ENCODE results near the gene TXLNG.

The TXLNG gene

DNA sequence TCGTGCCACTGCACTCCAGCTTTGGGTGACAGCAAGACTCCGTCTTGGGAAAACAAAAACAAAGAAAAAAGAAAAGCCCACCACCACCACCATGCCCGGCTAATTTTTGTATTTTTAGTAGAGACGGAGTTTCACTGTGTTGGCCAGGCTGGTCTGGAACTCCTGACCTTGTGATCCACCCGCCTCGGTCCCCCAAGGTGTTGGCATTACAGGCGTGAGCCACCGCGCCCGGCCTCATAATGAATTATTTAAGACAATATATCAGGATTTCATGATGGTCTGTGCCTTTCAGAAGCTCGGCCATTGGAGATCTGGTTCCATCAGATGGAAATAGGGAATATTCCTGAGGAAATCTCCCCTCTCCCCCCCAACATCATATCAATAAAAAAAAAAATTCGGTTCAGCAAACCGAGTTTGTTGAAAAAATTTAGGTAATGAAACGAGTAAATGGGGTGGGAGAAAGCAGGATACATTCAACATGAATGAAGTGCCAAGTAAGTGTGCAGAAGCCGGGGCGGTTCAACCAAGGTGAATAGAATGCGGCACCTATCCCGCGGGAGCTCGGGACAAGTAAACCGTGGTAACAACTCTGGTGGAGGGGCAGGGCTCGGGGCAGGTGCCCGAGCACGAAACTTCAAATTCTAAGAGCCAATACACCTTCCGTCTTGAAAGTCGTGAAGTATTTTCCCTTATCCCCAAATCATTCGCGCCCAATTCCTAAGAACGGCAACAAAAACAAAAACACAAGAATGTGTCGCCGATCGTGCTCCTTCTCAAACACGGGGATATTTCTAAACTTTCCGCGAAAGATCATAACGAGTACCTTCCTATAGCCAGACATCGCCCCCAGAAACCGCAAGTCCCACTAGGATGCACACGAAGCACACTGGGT lies 773 bp upstream of the TXLNG start:
- DNase-seq (ENCODE audit: low read depth in 2 of 2): no peak

DNA sequence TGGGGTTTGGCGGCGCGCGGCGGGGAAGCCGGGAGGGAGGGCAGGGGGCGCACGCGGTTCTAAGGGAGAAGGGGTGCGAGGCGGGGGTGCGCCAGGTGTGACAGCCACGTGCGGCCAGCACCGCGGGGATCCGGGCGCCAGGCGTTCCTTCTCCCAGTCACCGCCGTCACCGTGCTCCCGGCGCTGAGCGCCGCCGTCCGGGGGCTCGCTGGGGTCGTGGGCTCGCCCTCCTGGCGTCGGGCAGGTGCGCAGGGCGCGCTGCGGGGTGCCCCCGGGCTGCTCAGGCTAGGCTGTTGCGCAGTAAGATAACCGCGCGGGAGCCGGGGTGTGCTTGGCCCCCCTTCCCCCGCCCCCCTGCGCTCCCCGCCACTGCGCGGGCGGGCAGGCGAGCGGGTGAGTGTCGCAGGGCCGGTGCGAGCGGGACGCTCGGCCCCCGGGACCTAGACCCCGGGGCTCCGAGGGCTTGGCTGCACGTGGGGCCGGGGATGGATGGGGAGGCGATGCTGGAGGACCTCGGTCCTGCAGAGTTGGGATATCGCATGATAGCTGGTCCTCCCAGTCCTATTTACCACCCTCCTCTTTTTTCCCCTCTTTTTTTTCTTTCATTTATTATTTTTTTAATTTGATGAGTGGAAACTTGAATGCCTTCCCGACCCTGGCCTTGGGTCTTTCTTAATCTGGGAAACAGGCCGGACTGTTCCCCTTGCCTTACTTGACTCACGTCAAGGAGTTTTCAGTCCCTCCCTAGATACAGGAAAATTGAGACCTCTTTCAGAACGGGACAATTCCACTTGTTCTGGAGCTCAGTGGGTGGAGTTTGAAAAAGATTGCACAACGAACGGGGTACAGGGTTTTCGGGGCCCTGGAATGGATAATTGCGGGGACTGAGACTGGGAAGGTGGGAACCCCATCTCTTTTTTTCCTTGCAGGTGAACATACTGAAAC lies 797 bp downstream of the TXLNG start:
- DNase-seq (ENCODE audit: low read depth in 2 of 2): peak in 1 of 2 donors; percentile 10

DNA sequence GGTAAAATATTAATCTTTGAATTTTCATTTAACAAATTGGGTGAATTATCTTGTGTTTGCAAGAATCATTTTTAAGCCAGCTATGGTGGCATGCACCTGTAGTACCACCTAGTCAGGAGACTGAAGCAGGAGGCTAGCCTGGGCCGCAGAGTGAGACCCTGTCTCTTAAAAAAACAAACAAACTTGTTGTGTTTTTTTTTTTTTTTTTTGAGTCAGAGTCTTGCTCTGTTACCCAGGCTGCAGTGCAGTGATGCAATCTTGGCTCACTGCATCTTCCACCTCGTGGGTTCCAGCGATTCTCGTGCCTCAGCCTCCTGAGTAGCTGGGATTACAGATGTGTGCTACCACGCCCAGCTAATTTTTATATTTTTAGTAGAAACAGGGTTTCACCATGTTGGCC lies 2.2 kb downstream of the TXLNG start:
- no peak for DNase-seq (ENCODE audit: low read depth in 2 of 2)

DNA sequence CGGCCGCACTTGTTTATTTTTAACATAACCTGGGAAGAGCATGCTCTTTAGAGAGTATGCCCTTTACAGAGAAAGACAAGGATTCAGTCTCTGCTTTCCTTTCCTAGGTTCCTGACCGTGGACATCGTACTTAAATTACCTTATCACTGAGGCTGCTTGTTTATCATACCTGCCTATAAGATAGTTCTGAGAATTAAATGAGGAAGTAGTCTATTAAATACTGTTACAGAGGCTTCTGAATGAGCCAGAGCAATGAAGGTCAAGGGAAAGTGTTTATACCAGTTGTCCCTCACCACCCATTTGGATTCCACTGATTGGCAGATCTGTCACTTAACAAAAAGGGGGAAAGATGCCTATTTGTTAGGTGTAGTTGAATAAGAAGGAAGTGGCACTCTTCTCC lies 10.0 kb downstream of the TXLNG start:
- no peak for DNase-seq (ENCODE audit: low read depth in 2 of 2)

DNA sequence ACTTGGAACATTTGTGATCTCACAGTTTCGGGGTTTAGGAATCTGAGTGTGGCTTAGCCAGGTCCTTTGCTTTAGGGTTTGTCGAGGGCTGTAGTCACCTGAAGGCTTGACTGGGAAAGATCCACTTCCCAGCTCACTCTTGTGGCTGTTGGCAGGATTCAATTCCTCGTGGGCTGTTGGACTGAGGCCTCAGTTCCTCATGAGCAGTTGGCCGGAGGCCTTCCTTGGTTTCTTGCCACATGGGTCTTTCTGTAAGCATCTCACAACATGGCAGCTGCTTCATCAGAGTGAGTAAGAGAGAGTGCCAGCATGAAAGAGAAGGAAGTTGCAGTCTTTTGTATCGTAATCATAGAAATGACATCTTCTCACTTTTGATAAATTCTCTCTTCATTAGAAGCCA lies 11.1 kb downstream of the TXLNG start:
- no peak for DNase-seq (ENCODE audit: low read depth in 2 of 2)

DNA sequence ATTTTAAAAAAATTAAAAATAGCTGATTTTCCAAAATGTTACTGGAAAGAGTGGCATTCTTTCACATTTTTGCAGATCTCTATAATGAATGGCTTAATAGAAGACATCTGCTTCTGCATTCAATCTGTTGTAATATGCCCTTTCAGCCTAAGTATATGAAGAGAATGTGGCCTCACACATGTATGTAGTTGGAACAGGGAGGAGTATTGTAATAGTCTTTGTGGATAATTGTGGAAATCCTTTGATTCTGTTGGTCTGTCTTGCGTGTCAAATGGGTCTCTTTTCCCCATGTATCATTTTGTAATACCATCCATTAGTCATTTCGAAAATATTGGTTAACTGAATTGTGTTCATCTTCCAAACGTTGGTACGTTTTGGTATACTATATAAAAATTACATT lies 11.6 kb downstream of the TXLNG start:
- no peak for DNase-seq (ENCODE audit: low read depth in 2 of 2)

DNA sequence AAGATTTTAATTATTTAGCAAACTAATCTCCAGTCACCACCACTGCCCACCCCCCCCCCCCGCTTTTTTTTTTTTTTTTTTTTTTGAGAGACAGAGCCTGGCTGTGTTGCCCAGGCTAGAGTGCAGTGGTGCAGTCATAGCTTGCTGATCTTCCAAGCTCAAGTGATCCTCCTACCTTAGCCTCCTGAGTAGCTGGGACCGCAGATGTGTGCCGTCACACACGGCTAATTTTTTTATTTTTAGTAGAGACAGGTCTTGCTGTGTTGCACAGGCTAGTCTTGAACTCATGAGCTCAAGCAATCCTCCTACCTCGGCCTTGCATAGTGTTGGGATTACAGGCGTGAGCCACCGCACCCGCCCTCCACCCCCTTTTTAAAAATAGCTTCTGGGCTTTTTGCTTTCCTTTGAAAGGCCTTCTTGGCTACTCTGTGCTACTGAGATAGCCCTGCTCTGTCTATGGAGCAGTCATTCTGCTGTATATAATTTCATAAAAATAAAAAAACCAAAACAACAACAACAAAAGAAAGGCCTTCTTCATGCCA lies 18.7 kb downstream of the TXLNG start:
- no peak for DNase-seq (ENCODE audit: low read depth in 2 of 2)

DNA sequence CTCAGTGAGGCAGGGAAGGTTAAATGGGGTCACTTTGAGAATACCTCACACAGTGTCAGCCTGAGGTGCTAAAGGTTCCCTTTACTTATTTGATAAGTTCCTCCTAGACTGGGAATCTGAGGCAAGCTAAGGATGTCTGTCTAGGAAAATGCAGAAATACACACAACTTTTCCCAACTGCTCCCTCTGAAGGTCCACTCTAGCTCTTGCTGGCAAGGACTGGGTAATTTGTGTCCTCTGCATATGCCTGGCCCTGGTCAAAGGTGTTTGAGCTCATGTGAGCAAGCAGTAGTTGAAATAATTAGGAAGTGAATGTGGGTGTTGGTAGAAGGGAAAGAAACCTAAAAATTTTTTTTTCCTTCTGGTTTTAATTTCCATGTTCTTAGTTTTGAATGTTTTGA lies 21.3 kb downstream of the TXLNG start:
- DNase-seq (ENCODE audit: low read depth in 2 of 2): no peak

DNA sequence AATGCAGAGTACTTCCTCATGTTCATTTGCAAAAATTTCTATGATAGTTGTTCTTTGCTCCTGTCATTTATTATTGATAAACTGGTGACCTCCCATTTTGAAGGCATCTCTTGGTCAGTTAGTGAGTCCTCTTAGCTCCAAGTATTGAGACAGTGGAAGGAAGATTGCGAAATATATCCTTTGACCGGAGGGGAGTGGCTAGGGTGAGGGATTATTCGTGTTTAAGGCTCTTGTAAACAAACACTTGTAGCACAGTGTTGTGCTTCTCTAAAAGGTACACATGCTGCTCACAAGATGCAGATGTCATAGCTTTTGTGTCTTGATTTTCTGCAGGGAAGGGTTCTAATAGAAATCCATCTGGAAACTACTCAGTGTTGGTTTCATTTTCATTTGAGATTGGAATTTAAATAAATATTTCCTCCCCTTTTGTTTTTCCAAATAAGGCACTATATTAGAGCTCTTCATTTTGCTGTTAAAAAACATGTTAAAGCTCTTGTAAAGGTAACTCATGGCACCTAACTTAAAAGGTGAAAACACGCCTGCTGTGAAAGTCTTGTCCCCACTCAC lies 21.8 kb downstream of the TXLNG start:
- no peak for DNase-seq (ENCODE audit: low read depth in 2 of 2)

DNA sequence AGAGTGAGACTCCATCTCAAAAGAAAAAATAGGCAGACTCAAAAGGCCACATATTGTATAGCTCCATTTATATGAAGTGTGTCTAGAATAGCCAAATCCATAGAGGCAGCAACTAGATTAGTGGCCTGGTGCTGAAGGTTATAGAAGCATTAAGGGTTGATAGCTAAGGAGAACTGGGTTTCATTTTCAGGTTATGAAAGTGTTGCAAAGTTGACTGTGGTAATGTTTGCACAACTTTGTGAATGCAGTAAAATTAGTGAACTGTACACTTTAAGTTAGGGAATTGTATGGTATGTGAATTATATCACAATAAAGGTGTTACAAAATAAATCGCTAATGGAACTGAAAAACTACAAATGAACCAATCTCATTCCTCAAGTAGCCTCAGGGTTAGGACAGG lies 28.3 kb downstream of the TXLNG start:
- DNase-seq (ENCODE audit: low read depth in 2 of 2): no peak

DNA sequence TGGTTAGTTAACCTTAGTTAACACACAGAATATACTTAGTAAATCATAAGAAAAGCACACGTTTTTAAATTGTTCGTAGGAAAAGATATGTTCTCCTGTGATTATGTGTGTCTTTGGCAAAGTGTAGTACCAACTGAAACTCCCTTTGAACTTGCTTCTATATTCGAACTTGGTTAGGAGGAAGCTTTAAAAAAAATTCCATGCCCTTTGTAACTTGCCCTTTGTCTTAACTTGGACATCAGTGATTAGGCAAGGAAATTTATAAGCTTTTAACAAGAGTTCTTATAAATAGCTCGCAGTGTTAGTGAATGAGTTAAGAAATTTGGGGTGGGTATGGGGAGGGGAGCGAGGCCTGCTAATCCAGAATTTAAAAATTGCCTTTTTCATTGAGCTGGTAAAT lies 33.4 kb downstream of the TXLNG start:
- no peak for DNase-seq (ENCODE audit: low read depth in 2 of 2)

DNA sequence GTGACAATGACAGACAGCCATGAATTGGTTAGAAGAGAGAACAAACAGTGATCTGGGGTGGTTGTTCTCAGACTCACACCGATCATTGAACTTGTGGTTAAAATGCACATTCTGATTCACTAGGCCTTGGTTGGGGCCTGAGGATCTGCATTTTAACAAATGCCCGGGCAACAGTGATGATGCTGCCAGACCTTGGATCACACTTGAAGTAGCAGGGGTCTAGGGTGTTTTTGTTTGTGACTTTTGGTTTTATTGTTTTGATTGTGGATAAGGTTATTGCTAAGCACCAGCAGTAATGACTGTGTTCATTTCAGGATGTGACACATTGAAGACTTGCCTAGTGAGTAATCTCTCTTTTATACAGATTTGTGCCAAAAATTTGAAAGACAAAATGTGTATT lies 36.5 kb downstream of the TXLNG start:
- DNase-seq (ENCODE audit: low read depth in 2 of 2): no peak

DNA sequence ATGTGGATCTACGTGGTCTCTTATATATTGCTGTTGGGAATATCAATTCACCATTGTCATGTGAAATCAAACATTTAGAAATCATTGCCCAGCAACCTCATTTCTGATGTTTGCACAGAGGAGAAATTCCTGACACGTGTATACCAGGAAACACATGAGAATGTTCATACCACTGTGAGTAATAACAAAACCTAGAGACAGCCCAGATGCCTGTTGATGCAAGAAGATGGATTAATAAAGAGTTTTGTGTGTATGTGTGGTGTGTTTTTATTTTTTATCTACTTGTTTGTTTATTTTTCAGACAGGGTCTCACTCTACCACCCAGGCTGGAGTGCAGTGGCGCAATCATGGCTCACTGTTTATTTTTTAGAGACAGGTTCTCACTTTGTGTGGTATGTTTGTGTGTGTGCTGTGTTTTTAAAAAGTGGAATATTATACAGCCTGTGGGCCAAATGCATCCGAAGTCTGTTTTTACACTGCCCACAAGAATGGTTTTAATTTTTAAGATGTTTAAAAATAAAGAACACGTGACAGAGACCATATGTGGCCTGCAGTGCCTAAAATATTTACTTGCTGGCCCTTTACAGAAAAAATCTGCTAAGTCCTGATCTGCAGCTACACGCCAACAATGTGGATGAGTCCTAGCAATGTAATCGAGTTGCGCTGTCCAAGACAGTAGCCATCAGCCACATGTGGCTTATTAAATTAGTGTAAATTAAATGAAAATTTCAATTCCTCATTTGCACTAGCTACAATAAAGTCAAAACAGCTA lies 39.2 kb downstream of the TXLNG start:
- no peak for DNase-seq (ENCODE audit: low read depth in 2 of 2)

DNA sequence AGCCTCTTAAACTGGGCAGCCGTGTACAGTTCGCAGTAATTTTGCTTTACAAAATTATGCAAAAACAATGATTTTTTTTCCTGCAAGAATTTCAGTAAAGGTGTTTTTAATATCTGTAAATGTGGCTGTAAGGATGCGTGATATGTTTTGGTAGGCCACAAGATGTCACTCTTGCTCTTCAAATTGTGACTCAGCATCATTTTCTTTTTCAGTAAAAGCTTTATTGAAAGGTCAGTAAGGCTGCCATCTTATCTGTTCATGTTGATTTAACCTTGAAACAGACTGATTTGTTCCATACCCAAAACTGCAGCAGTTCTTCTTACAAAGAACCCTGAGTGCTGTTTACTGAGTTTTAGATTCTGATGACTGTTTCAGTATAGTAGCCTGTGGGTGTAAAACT lies 39.9 kb downstream of the TXLNG start:
- no peak for DNase-seq (ENCODE audit: low read depth in 2 of 2)

DNA sequence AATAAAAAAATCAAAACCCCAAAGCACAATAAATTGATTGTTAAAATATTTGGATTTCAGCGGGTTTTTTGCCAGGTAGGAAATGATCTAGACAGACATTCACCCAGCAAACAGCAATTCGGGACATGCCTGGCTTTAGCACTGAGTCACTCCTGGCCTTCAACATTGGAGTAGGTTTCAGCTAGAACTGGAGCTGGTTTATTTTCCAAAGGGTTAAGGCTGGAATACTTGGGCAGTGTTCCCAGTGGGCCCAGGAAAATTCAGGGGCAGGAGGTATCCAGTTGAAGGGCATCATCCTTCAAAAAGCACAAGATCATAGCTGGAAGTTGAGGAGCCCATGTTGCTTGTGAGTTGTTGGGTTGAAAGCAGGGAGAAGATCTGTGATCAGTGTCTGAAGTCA lies 41.0 kb downstream of the TXLNG start:
- no peak for DNase-seq (ENCODE audit: low read depth in 2 of 2)

DNA sequence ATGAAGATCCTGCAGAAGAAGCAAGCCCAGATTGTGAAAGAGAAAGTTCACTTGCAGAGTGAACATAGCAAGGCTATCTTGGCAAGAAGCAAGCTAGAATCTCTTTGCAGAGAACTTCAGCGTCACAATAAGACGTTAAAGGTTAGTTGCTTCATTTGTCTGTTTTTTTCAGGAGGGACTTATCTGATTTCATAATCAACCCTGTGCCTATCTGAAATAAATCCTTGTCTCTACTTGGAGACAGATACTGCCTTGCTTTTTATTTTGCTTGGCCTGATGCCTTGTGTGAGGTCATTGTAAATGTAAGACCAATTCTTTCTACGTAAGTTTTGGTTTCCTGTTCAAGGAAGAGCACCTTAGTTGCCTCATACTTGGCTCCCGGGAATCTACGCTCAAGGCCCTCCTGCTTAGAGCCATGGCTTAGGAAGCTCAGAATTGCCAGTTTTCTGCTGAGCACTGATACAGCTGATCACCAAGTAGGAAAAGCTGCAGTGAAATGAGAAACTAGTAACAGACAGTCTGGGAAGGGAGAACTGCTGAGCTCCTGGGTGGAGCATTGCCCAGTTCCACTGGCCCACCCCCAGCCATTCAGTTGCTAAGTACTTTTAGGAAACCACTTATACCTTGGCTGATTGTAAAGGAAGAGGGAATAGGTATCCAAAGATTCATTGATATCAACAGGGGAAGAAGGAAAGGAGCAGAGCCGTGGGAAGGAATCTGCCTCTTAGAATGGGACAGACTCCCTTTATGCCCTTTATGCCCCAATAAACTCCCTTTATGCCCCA lies 42.0 kb downstream of the TXLNG start:
- no peak for DNase-seq (ENCODE audit: low read depth in 2 of 2)

DNA sequence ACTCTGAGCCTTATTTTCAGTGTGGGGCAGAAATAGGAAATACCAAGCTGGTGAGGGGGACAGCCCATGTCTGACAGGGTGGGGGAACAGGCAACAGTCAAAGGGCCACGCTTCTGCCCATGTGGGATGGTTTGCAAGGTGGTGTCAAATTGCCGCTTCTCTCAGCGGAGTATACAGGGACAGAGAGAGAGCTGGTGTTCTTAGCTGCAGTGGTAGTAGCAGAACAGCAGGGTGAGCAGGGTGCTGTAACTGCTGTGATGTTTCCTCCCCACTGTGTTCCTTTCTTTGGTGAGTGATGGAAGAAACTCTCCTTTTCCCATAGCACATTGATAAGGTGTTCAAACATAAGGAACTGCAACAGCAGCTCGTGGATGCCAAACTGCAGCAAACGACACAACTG lies 46.0 kb downstream of the TXLNG start:
- no peak for DNase-seq (ENCODE audit: low read depth in 2 of 2)

DNA sequence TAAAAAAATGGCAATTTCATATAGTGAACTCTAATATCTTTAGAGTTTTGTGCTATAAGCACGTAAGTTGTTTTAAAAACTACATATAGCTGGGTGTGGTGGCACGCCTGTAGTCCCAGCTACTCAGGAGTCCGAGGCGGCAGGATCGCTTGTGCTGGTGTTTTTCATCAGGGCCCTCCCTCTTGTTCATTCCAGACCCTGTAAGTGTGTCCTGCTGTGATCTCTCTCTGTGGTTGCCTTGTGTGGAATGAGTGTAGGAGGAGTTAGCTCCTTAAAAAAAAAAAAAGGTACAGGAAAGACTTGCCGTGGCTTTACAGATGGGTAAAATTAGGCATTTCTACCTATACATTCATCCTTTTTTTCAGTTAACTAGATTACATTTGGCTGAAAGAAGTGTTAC lies 48.5 kb downstream of the TXLNG start:
- DNase-seq (ENCODE audit: low read depth in 2 of 2): no peak

DNA sequence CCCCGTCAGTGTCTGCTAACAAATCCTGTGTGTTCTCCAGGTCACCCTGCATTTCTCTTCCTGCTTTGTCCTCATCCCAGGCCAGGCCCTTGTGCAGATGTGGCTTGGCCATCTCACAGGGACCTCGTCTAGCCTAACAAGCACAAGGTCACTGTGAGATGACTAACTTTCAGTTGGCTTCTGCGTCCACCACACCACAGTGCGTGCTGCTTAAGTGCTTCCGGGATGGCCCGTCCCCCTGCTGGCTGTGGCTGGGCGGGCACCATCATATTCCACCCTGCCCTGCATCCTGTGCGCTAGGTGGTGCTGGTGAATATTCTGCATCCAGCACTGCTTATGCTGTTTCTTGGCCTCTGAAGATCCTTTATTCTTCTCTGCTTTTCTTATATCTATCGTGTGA lies 50.1 kb downstream of the TXLNG start:
- no peak for DNase-seq (ENCODE audit: low read depth in 2 of 2)

DNA sequence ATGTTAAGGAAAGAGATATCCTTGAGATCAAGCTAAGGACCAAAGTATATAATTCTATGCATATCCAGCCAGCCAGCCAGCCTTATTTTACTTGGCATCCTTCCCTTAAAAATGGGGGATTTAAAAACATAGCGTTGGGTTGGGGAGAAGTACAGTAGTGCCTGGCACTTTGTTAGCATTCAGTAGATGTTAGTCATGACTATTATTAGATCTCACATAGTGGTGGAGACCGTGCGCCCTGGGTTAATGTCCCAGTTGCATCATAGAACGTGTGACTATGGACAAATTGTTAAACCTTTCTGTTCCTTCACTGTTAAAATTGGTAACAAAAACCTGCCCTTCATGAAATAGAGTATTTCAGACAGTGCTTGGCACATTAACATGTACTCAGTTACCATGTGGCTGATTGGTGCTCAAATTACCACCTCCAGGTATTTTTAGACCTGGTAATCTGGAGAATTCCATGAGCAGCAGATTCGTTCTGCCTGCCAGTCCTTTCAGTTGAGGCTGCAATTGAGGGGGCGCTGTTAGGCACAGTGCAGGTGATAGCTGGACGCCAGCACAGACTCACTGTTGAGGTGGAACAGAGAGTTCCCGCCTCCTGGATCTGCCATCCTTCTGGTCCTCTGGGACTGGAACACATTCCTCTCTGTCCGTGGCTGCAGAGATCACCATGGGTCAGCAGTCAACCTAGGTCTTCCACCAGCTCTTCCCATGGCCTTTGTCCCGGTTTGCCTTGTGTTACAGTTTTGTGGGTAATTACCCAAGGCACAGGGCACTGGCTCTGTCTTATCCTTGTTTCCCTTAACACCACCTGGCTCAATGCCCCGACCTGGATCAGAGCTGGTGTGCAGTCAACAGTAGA lies 52.2 kb downstream of the TXLNG start:
- DNase-seq (ENCODE audit: low read depth in 2 of 2): no peak

Measured in stimulated activated CD4-positive, alpha-beta T cell treated with anti-CD3 and anti-CD28 coated beads, Interleukin-1b, Interleukin-23, amount 100 ng/mL, for 1 hour (primary cell).